Ishikawa (cell line): ENCODE results near the gene DNAH7.

ENCODE experiments used
- EP300 ChIP-seq: IDR thresholded peaks from 2 replicates; pipeline ENCODE4 v1.6.1; 2012; ENCODE audit warnings: borderline replicate concordance
- TAF1 ChIP-seq: IDR thresholded peaks from 2 replicates; pipeline ENCODE4 v1.6.1; 2012; ENCODE audit warnings: low read depth, mild to moderate bottlenecking
- TF ChIP-seq, protein P1 (sequence below): IDR thresholded peaks from 2 replicates; pipeline ENCODE4 v1.6.1; 2012

DNA sequence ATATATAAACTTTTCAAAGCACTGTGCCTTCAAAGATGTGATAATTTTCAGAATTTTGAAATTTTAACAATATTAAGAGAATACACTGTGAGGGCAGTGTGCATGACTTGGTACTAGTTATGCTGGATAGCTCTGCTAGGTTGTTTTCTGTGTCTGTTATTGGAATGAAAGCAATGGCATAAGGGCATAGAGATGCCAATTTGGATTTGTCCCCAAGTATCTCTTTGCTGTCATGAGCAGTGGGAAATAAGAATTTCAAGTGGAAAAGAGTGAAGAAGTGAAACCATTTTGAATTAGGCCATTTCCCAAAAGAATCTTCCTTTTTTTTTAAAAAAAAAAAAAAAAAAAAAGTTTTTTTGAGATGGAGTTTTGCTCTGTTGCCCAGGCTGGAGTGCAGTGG is 334.8 kb downstream of the DNAH7 start:
- TF ChIP-seq EP300 (no peak), TAF1 (no peak)
- TF ChIP-seq, protein P1, sequence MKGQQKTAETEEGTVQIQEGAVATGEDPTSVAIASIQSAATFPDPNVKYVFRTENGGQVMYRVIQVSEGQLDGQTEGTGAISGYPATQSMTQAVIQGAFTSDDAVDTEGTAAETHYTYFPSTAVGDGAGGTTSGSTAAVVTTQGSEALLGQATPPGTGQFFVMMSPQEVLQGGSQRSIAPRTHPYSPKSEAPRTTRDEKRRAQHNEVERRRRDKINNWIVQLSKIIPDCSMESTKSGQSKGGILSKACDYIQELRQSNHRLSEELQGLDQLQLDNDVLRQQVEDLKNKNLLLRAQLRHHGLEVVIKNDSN, result no peak
